ENCODE data around the gene KRT3.
"Not testable (repeated sequence)": the region's sequence is repeated elsewhere in the genome, so short reads cannot be mapped to it uniquely, and the experiment has no call there.

The KRT3 gene

GRCh38 chr12:52760623-52761022 lies 35.3 kb downstream of the KRT3 start:
- no peak for DNase-seq (ENCODE audit: low read depth in 2 of 2)

GRCh38 chr12:52759695-52760094 lies 36.2 kb downstream of the KRT3 start:
- DNase-seq (ENCODE audit: low read depth in 2 of 2): no peak

DNA sequence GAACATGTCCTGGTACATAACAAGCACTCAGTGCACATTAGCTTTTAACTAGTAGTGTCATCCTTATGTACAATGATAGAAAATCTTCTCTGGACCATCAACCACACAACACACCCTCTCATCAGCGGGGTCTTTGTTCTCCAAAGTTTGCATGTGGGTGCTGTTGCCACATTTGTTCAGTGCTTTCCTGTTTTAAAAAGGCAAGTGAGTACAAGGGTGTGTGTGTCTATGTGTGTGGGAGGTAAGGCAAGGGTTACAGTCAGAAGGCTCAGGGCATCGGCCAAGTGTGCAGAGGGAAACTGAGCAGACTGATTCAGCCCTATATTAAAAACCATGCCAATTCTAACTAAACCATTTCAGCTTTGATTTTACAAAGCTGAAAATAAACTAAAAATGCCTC lies 36.7 kb downstream of the KRT3 start:
- no peak for DNase-seq (ENCODE audit: low read depth in 2 of 2)

- no peak for DNase-seq (ENCODE audit: low read depth in 2 of 2)
Measured at GRCh38 chr12:52757449-52758176, 38.3 kb downstream of the KRT3 start.

DNA sequence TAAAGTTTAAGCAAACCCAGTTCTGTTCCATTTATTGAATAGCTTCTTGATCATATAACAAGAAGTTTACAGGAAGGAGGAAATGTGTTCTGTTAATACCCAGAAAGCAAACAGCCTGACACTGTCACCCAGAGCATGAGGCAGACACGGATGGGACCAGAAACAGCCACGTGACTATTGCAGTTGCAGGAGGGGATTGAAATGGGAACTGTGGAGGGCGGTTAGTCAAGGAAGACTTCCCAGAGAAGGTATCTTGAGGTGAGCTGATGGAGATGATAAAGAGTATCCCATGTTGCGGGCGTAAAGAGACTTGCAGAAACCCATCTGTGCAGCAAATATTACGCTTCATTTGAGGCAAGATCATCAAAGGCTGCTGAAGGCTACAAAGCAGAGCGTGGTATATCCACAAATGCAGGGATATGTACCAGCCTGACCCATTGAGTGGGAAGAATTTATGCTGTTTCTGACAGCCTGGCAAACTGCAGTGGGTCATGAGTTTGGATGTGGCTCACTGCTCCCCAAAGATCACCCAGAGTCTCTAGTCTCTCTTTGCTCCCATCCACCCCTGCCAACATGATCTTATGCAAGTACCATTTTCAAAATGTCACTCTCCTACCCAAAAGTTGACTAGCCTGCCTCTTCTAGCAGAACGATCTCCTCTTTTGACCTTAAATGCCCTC lies 39.5 kb downstream of the KRT3 start:
- DNase-seq (ENCODE audit: low read depth in 2 of 2): no peak

- DNase-seq (ENCODE audit: low read depth in 2 of 2): no peak
Measured at GRCh38 chr12:52755533-52755932, 40.4 kb downstream of the KRT3 start.

- no peak for DNase-seq (ENCODE audit: low read depth in 2 of 2)
Measured at GRCh38 chr12:52754135-52754534, 41.8 kb downstream of the KRT3 start.

DNA sequence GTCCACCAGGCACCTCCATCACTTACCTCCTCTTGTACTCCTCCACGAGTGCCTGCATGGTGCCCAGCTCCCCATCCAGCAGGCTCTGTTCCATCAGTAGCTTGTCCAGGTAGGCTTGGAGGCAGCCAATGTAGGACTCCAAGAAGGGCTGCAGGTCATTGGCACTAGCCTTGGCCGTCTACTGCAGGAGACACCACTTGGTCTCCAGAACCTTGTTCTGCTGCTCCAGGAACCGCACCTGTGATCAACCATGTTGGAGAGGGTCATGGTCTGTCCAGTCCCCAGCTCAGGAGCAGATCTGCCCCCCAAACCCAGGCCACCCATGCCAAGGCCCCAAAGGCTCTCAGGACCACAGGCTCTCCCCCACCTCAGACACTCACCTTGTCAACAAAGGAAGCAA lies 42.6 kb downstream of the KRT3 start:
- no peak for DNase-seq (ENCODE audit: low read depth in 2 of 2)

DNA sequence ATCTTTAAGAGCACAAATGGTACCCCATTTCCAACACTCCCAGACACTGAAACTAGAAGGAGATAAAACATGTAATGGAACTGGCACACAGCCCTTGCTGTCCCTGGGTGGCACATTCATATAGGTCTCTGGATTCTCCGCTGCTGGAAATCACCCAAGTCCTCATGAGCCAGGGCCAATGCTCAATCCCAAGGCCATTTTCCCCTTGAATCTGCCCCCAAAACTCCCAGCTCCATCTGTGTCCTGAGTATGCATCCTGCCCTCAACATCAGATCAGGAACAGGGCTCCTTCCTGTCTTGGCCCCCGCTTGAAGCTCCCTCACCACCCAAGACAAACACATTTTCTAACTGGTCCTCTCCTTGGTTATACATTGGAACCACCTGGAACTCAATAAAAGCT lies 43.4 kb downstream of the KRT3 start:
- DNase-seq (ENCODE audit: low read depth in 2 of 2): no peak

GRCh38 chr12:52751795-52752194 lies 44.1 kb downstream of the KRT3 start:
- DNase-seq (ENCODE audit: low read depth in 2 of 2): no peak

DNA sequence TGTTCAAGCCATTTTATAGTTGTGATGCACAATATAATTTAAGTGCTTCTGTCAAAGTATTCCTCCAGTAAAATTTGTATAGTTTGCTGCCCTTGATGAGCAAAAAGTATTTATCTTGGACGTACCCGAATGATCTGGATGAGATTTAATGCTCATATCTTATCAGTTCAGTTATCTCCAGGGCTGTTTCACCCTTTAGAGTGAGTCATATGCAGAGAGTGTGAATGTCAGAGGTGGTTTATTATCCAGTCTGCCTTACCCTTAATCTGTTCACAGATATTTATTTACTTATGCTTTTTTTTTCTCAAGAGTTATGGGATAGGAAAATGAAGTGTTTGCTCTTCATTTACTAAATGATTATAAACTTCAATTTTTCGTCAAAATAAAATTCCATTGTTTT lies 45.4 kb downstream of the KRT3 start:
- DNase-seq (ENCODE audit: low read depth in 2 of 2): not testable (repeated sequence)

- DNase-seq (ENCODE audit: low read depth in 2 of 2): no peak
Measured at GRCh38 chr12:52749827-52750226, 46.1 kb downstream of the KRT3 start.

GRCh38 chr12:52748578-52748977 lies 47.3 kb downstream of the KRT3 start:
- DNase-seq (ENCODE audit: low read depth in 2 of 2): no peak

DNA sequence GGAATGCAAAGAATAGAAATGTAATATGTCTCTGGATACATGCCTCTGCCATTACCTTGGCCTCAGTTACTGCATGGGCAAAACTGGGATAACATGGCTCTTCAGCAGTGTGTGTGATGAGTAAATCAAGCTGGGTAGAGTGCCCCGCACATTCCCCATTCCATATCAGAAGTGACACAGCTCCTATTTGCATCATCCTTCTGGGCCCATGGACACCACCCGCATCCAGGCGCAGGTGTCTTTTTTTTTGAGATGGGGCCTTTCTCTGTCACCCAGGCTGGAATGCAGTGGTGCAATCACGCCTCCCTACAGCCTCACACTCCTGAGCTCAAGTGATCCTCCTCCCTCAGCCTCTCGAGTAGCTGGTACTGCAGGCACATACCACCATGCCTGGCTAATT lies 50.4 kb downstream of the KRT3 start:
- DNase-seq (ENCODE audit: low read depth in 2 of 2): no peak

DNA sequence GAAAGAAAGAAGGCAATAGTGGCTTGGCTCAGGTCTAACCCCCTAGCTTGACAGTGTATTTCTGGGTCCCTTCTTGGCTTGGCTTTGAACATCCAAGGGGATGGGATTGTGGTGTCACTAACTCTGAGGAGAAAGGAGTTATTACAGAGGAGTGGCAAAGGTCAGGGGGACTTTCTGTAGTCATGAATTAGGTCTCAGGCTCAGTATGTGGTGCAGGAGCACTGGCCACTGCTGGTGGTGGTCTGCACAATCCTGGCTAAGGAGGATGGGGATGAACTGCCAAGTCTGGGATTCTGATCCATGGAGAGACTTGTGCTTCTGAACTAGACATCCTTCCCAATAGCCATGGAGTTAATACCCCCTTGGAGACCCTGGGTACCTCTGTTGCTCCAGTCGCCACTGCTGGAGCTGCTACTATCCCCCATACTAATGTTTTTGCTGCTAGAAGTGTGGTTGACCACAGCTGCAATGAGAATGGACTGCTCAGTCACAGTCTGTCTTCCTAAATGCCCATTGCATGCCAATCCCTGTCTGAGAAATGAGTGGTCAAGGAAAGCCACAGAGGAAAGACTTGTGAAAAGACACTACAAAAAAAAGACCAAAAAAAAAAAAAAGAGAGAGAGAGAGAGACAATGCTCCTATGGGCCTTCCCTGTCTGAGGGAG lies 51.3 kb downstream of the KRT3 start:
- no peak for DNase-seq (ENCODE audit: low read depth in 2 of 2)

GRCh38 chr12:52742822-52743457 lies 53.0 kb downstream of the KRT3 start:
- DNase-seq (ENCODE audit: low read depth in 2 of 2): no peak

DNA sequence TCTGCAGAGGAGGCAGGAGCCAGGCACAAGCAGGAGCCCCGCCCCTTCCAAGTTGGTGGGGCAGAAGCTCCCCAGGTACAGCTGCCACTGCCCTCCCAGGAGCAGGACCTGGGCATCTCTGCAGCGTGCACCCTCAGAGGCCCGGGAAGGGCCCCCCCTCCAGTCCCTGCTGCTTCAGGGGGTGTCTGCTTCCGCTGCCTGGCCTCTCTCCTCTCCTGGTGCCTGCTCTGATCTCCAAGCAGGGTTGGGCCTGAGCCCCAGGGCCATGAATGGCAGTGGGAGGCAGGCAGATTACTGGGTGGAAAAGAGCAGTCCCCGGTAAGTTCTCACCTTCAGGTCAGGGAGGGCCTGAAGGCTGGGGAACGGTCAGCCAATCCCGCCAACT lies 53.7 kb downstream of the KRT3 start:
- no peak for DNase-seq (ENCODE audit: low read depth in 2 of 2)

- peak; percentile 27 to 46 for DNase-seq (ENCODE audit: low read depth in 2 of 2)
Measured at GRCh38 chr12:52741375-52742195, 54.3 kb downstream of the KRT3 start.

DNA sequence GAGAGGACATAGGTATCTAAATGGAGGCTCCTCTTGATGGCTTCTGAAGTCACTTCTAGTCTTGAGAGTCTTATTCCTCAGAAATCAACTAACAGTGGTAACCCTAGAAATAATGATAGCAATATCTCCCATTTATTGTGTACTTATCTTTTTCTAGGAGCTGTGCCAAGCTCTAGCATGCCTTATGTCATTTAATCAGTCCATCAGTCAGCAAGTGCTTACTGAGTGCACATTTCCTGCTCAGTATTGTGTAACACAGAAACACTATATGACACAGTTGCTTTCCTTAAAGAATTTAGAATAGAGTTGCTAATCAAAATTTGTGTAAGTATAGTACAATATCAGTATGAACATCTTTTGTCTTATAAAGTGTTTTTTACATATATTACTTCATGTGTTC lies 55.3 kb downstream of the KRT3 start:
- DNase-seq (ENCODE audit: low read depth in 2 of 2): no peak

DNA sequence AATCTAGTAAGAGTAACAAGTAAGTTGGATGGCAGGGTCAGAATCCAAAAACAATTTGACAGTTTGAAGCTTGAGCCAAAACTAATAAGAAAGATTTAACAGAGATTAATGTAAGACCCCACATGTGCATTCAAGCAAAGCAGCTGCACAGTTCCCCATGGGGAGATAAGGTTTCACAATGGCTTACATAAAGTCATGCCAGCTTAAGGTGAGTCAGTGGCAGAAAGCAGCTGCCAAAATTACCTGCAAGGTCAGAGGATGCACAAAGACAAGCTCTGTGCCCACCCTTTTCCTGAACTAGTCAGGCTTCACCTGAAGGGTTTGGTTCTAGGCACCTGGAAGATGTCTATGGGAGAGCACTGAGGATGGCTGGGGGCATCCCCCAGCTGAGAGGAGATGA lies 56.0 kb downstream of the KRT3 start:
- DNase-seq (ENCODE audit: low read depth in 2 of 2): no peak

Measured in stimulated activated CD8-positive, alpha-beta memory T cell treated with anti-CD3 and anti-CD28 coated beads, Interleukin-2, amount 100 ng/mL, for 48 hours (primary cell).